ENCODE results near the gene HINT3.

The HINT3 gene

DNA sequence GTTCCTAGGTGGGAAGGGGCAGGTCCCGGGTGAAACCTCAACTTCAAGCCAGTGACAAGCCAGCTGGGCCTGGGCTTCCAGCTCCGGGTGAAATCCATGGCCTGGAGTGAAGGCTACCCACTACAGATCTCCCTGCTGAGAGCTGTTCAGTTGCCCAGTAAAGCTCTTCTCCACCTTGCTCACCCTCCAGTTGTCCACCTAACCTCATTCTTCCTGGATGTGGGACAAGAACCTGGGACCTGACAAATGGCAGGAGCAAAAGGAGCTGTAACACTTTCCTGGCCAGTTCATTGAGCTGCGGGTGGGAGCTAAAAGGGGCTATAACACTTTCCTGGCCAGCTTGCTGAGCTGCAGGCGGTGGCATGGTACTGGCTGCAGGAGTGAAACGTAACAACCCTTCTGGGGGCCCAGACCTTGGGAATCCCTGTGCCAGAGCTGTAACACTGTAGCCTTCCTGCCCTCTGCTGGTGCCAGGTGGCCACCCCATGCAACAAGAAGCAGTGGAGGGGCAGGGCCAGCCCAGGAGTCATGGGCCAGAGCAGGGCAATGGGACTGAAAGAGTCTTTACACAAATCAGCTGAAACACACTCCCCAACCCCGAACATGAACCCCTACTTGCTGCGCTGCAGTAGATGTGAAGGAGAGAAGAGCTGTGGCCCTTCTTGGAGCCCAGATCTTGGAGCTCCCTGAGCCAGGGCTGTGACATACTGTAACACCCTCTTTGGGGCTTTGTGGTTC, 3.6 kb upstream of the HINT3 start:
- DNase-seq (ENCODE audit: low read depth) = no peak
- H3K4me3 ChIP-seq (ENCODE audit: low read depth, low read length) = no peak overlapping the region
- TF ChIP-seq, protein P1, sequence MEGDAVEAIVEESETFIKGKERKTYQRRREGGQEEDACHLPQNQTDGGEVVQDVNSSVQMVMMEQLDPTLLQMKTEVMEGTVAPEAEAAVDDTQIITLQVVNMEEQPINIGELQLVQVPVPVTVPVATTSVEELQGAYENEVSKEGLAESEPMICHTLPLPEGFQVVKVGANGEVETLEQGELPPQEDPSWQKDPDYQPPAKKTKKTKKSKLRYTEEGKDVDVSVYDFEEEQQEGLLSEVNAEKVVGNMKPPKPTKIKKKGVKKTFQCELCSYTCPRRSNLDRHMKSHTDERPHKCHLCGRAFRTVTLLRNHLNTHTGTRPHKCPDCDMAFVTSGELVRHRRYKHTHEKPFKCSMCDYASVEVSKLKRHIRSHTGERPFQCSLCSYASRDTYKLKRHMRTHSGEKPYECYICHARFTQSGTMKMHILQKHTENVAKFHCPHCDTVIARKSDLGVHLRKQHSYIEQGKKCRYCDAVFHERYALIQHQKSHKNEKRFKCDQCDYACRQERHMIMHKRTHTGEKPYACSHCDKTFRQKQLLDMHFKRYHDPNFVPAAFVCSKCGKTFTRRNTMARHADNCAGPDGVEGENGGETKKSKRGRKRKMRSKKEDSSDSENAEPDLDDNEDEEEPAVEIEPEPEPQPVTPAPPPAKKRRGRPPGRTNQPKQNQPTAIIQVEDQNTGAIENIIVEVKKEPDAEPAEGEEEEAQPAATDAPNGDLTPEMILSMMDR (IDR thresholded peaks at IDR 0.05; ENCODE audit: control insufficient read depth, extremely low read depth, insufficient read depth) = no peak

DNA sequence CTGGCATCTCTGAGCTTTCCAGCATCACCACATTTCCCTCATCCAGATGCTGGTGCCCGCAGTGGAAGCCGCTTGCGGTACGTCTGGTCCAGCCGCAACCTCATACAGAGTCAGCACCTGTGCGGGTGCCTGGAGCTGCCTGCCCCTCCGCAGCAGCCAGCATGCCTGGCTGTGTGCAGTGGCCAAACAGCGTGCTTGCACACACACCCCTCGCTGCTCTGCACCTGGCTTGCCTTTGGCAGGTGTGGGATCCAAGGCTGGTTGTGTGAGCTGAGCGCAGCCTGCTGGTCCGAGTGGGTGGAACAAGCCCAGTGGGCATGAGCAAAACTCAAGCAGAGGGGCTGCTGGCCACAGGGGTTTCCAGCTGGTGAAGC, 3.1 kb upstream of the HINT3 start:
- DNase-seq (ENCODE audit: low read depth) = no peak
- no peak overlapping the region for H3K4me3 ChIP-seq (ENCODE audit: low read depth, low read length)
- TF ChIP-seq, protein P1 (IDR thresholded peaks at IDR 0.05; ENCODE audit: control insufficient read depth, extremely low read depth, insufficient read depth) = peak; percentile 65

GRCh38 chr6:125954735-125955339, 1.7 kb upstream of the HINT3 start:
- no peak for DNase-seq (ENCODE audit: low read depth)
- H3K4me3 ChIP-seq (ENCODE audit: low read depth, low read length) = no peak overlapping the region
- TF ChIP-seq, protein P1 (IDR thresholded peaks at IDR 0.05; ENCODE audit: control insufficient read depth, extremely low read depth, insufficient read depth) = no peak

- TF ChIP-seq, protein P1 (IDR thresholded peaks at IDR 0.05; ENCODE audit: control insufficient read depth, extremely low read depth, insufficient read depth) = no peak
- DNase-seq (ENCODE audit: low read depth) = no peak
- peak overlapping the region; percentile 83 for H3K4me3 ChIP-seq (ENCODE audit: low read depth, low read length)
These were observed 597 bp upstream of the HINT3 start for GRCh38 chr6:125955973-125956372.

DNA sequence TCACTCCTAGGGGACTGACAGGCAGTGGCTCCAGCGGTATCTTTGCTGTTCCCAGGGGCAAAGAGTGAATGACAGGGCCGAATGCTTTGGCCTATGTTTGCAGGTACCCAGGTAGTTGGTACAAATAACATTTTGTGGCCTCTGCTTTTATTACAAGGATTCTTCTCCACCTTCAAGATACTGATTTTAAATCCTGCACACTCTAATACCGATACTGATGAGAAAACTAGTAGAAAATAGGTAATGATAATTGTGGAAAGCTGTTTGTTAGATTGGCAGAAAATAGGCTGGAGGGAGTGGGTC, 772 bp downstream of the HINT3 start:
- H3K4me3 ChIP-seq (ENCODE audit: low read depth, low read length) = peak overlapping the region; percentile 83
- TF ChIP-seq, protein P1 (IDR thresholded peaks at IDR 0.05; ENCODE audit: control insufficient read depth, extremely low read depth, insufficient read depth) = no peak
- DNase-seq (ENCODE audit: low read depth) = no peak

GRCh38 chr6:125957845-125958244, 1.3 kb downstream of the HINT3 start:
- peak overlapping the region; percentile 83 for H3K4me3 ChIP-seq (ENCODE audit: low read depth, low read length)
- no peak for DNase-seq (ENCODE audit: low read depth)
- TF ChIP-seq, protein P1 (IDR thresholded peaks at IDR 0.05; ENCODE audit: control insufficient read depth, extremely low read depth, insufficient read depth) = no peak

DNA sequence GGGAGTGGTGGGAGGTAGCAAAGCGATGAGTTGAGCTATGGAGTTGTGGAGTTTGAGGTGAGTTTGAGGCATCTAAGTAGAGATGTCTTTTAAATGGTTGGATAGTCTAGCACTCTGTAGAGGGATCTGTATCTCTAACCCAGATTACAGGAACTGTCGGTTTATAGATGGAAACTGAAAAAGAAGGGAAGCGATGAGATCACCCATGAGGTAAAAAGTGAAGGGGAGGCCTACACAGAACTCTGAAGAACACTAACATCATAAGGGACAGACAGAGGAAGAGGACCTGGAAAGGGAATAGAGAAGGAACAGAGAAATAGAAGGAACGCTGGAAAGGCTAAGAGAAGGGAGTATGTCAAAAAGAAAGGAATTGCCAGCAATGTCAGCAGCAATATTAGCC, 2.5 kb downstream of the HINT3 start:
- no peak overlapping the region for H3K4me3 ChIP-seq (ENCODE audit: low read depth, low read length)
- TF ChIP-seq, protein P1 (IDR thresholded peaks at IDR 0.05; ENCODE audit: control insufficient read depth, extremely low read depth, insufficient read depth) = no peak
- no peak for DNase-seq (ENCODE audit: low read depth)

All from LNCaP clone FGC (cell line).